RWPE1 (cell line): ENCODE data around the gene THEM4.

ENCODE experiments used
- CTCF ChIA-PET: fragments of 350-600 bp; sonication (Branson Sonifier 250); formaldehyde crosslinking; extraction: SDS; loops from one replicate; lab custom pipeline; 2021; lab: Yijun Ruan, JAX
- POLR2A ChIA-PET: fragments of 400-600 bp; formaldehyde crosslinking; extraction: SDS; loops from one replicate; lab custom pipeline; 2020; ENCODE audit warnings: antibody characterized with exemption; ENCODE audit not compliant: low non-redundant PET; lab: Yijun Ruan, JAX
- DNase-seq: peaks from one replicate; pipeline ENCODE4 v3.0.0; 2012; ENCODE audit warnings: low spot score
- H3K27ac ChIP-seq: fragments of 450-650 bp; 2 replicates; pipeline ENCODE4 v1.5.1; 2017
- CTCF ChIP-seq: fragments of 450-650 bp; conservative IDR thresholded peaks from 2 replicates; pipeline ENCODE4 v1.5.1; 2017; ENCODE audit warnings: low read depth, mild to moderate bottlenecking

The THEM4 gene

DNA sequence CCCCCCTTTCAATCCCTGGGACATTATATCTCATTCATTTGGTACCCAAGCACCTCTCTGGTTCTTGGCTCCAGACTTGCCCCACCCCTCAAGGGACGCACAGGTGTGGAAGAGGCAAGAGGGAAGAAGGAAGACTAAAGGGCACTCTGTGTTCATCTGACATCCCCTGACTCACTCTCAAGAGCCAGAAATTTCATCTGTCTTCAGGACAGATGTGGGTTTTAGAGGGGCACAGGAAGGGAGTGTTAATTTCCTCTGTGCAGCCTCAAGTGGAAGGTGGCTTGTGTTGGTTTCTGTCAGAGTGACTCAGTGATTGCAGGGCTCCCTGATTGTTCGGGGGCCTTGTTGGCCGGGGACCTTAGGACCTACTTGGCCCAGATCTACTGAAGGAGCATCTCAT lies 72.1 kb downstream of the THEM4 start:
- DNase-seq: no peak
- POLR2A ChIA-PET: interaction anchor here (0.6 to 0.8 kb wide), 2 partner anchors 65 to 298 kb away, joined by 3 to 4 read pairs; no protein-coding TSS in a partner anchor
- TF ChIP-seq CTCF: no peak
- peak overlapping the region; percentile 77 for H3K27ac ChIP-seq
- CTCF ChIA-PET: interaction anchor here (0.5 to 1.4 kb wide), 6 partner anchors 10 to 243 kb away, joined by 3 to 11 read pairs (median 4); no protein-coding TSS in a partner anchor

- no peak overlapping the region for H3K27ac ChIP-seq
- DNase-seq: no peak
- POLR2A ChIA-PET: no interaction called here
- TF ChIP-seq CTCF: no peak
- CTCF ChIA-PET: interaction anchor here (0.6 to 1.4 kb wide), 6 partner anchors 13 to 371 kb away, joined by 3 to 11 read pairs (median 4); partner anchors contain the start of genes MRPL9 and THEM5
Observed at GRCh38 chr1:151835596-151835995, 73.7 kb downstream of the THEM4 start.

- CTCF ChIA-PET: interaction anchor here (1.2 kb wide), 1 partner anchor 100 kb away, joined by 3 read pairs; no protein-coding TSS in a partner anchor
- H3K27ac ChIP-seq: no peak overlapping the region
- no peak for DNase-seq
- POLR2A ChIA-PET: no interaction called here
- TF ChIP-seq CTCF: no peak
Observed at GRCh38 chr1:151834239-151834638, 75.1 kb downstream of the THEM4 start.

DNA sequence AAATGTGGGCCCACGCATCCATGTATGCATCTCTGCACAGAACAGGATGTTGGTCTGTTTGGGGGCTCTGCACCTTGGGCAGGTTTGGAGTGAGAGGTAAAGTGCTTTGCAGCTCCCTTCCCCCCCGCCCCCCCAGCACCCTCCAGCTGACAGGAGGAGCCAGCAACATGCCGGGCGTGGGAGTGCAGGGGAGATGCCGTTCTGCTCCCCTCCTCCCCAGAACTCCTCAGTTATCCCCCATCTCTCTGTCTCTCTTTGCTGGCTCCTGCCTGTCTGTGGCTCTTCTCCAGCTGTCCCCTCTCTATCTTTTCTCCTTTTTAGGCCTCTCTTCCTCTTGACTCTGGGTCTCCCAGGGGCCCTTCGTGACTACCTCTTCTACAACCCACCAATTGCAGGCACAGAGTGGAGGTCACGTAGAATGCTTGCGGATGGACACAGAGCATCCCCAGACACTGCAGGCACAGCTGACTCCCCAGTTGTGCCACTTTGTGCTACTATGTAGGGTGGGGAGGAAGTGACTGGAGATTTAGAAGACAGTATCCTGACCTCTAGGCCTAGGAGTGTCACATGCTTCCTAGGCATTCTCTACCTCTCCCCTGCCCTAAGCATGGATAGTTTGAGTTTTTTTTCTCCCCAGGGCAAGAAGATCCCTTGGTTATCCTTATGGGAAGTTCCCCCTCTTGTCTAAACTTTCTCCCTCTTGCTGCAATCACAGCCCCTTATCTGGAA lies 76.0 kb downstream of the THEM4 start:
- no peak for DNase-seq
- H3K27ac ChIP-seq: peak overlapping the region; percentile 56
- POLR2A ChIA-PET: no interaction called here
- TF ChIP-seq CTCF: no peak
- CTCF ChIA-PET: interaction anchor here (0.6 kb wide), 1 partner anchor 61 kb away, joined by 3 read pairs; no protein-coding TSS in a partner anchor

GRCh38 chr1:151832318-151832980 lies 76.9 kb downstream of the THEM4 start:
- no peak for TF ChIP-seq CTCF
- ChIA-PET POLR2A (no interaction called here), CTCF (no interaction called here)
- DNase-seq: peak; percentile 34
- H3K27ac ChIP-seq: peak overlapping the region; percentile 56

DNA sequence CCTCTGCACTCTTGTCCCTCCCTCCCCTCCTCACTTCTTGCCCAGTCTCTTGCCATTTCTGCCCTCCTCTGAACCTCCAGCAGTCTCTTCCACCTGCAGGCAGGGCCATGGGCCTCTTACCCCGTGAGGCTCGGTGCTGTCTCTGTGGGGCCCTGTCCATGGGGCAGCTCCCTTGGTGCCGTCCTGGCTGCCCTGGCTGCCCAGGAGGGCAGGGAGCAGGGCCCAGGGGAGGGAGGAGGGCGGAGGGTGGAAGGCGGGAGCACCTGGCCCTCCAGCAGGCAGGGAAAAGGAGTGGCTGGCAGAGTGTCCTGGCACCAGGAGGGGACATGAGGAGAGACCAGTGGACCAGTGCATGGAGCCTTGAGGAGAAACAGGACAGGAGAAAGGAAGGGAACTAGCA lies 77.7 kb downstream of the THEM4 start, which contains the start of gene RORC:
Gene RORC, minus strand, starts transcription at position 198 of the 400 bp plus-strand sequence. Its CDS starts 38 bp downstream, at position 160.
- DNase-seq: no peak
- H3K27ac ChIP-seq: peak within 1 kb of the TSS; percentile 56
- no peak for TF ChIP-seq CTCF
- POLR2A ChIA-PET: no interaction called here
- CTCF ChIA-PET: no interaction called here
